ENCODE data around the gene TLR6.

DNA sequence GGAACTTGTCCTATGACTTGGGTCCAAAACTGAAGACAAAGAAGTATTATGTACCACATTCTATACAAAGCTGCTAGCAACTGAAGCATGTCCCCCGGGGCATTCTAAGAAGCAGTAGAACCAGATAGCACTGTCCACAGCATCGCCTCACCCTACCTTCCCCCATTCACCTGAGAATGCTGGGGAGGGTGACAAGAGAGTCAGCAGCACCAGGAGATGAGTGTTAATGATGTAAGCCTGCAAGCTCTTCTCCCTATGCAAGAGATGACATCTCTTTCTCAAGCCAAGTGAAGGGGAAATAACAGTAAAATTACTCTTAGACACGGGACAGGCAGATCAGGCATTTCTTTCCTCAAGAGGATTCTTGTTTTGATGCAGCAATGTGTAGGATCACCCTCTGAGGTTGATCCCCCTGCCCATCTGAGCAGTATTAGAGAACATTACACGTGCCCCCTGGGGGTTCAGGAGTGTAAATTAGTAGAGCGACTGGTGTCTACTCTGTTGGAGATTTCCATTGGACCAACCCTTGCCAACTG is 38.1 kb downstream of the TLR6 start:
- TF ChIP-seq, protein P1, sequence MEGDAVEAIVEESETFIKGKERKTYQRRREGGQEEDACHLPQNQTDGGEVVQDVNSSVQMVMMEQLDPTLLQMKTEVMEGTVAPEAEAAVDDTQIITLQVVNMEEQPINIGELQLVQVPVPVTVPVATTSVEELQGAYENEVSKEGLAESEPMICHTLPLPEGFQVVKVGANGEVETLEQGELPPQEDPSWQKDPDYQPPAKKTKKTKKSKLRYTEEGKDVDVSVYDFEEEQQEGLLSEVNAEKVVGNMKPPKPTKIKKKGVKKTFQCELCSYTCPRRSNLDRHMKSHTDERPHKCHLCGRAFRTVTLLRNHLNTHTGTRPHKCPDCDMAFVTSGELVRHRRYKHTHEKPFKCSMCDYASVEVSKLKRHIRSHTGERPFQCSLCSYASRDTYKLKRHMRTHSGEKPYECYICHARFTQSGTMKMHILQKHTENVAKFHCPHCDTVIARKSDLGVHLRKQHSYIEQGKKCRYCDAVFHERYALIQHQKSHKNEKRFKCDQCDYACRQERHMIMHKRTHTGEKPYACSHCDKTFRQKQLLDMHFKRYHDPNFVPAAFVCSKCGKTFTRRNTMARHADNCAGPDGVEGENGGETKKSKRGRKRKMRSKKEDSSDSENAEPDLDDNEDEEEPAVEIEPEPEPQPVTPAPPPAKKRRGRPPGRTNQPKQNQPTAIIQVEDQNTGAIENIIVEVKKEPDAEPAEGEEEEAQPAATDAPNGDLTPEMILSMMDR (IDR thresholded peaks at IDR 0.05): no peak
- no peak for TF ChIP-seq EZH2 (IDR thresholded peaks at IDR 0.05; ENCODE audit: borderline replicate concordance, insufficient read depth, low read depth, low read length, poor library complexity, severe bottlenecking)
